ENCODE measurements around the gene CLIC5. TPM values are rescaled to one million over a fixed set of nuclear protein-coding genes. Genes with fewer than 3 reads are reported as not detected.

Gene CLIC5
- polyA plus RNA-seq, 2 donors = 0.25 to 0.37 TPM

- Histone ChIP-seq H3K9me3 (ENCODE audit: control insufficient read depth in 2 of 2, insufficient read depth in 1 of 2, low read depth in 1 of 2, low read length in 1 of 2) (no peaks in the 10 kb centered on the region), H3K4me1 (ENCODE audit: control insufficient read depth in 2 of 2, insufficient read depth in 2 of 2, low read length in 1 of 2) (no peaks in the 10 kb centered on the region), H3K27ac (ENCODE audit: low read depth in 2 of 2, low read length in 1 of 2) (no peak overlapping the region), H3K27me3 (ENCODE audit: control insufficient read depth in 1 of 2, insufficient read depth in 2 of 2, low read length in 2 of 2) (no peaks in the 10 kb centered on the region), H3K36me3 (ENCODE audit: control insufficient read depth in 2 of 2, insufficient read depth in 2 of 2, low read length in 1 of 2) (no peaks in the 10 kb centered on the region), H3K4me3 (ENCODE audit: low read depth in 1 of 2, low read length in 2 of 2) (no peak overlapping the region)
- WGBS, 2 donors = 83 to 86% methylated on average over 7 of the region's 7 CpGs
Measured at GRCh38 chr6:45872827-45873365, 142.8 kb downstream of the CLIC5 start.

DNA sequence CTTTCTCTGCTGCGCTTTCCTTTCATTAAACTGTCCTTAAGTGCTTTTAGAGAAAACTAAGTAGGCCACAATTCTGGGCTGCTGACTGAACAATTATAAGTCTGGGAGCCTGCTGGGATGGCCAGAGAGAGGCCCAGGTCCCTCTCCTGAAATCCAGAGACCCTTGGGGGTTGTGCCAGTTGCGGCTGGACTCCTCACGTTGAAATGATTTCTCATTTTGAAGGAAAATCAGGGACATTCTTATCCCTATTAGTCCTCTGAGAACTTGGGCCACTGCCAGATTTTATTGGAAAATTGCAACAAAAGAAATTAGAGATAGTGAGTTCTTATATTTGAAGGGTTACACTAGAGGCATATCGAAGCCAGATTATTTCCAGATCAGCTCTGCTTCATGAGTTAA is 145.1 kb downstream of the CLIC5 start:
- H3K27me3 ChIP-seq (ENCODE audit: control insufficient read depth in 1 of 2, insufficient read depth in 2 of 2, low read length in 2 of 2) = no peaks in the 10 kb centered on the region
- no peaks in the 10 kb centered on the region for H3K36me3 ChIP-seq (ENCODE audit: control insufficient read depth in 2 of 2, insufficient read depth in 2 of 2, low read length in 1 of 2)
- H3K4me1 ChIP-seq (ENCODE audit: control insufficient read depth in 2 of 2, insufficient read depth in 2 of 2, low read length in 1 of 2) = no peaks in the 10 kb centered on the region
- no peak overlapping the region for H3K27ac ChIP-seq (ENCODE audit: low read depth in 2 of 2, low read length in 1 of 2)
- H3K4me3 ChIP-seq (ENCODE audit: low read depth in 1 of 2, low read length in 2 of 2) = no peak overlapping the region
- WGBS, 2 donors = 70 to 82% methylated on average over 4 of the region's 4 CpGs
- no peaks in the 10 kb centered on the region for H3K9me3 ChIP-seq (ENCODE audit: control insufficient read depth in 2 of 2, insufficient read depth in 1 of 2, low read depth in 1 of 2, low read length in 1 of 2)

DNA sequence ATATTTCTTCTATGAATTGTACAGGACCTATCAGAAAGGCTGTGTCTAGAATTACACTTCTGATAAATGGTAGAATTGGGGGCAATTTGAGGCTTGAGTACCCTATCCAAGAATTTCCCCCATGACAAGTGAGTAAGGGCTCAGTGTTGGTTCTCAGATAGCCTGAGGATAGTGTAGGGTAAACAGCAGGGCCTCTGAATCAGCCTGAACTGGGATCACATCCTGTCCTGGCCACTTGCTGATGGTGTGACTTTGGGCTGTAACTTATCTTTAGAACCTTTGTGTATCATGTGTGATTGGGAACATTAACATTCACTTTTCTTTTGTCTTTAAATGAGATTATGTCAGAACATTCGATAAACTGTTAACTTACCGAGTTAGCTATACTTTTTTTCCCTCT is 151.0 kb downstream of the CLIC5 start:
- no peaks in the 10 kb centered on the region for H3K9me3 ChIP-seq (ENCODE audit: control insufficient read depth in 2 of 2, insufficient read depth in 1 of 2, low read depth in 1 of 2, low read length in 1 of 2)
- no peaks in the 10 kb centered on the region for H3K27me3 ChIP-seq (ENCODE audit: control insufficient read depth in 1 of 2, insufficient read depth in 2 of 2, low read length in 2 of 2)
- H3K36me3 ChIP-seq (ENCODE audit: control insufficient read depth in 2 of 2, insufficient read depth in 2 of 2, low read length in 1 of 2) = no peaks in the 10 kb centered on the region
- no peak overlapping the region for H3K4me3 ChIP-seq (ENCODE audit: low read depth in 1 of 2, low read length in 2 of 2)
- no peak overlapping the region for H3K27ac ChIP-seq (ENCODE audit: low read depth in 2 of 2, low read length in 1 of 2)
- H3K4me1 ChIP-seq (ENCODE audit: control insufficient read depth in 2 of 2, insufficient read depth in 2 of 2, low read length in 1 of 2) = no peaks in the 10 kb centered on the region
- WGBS, 2 donors = 83 to 95% methylated on average over 2 of the region's 2 CpGs

DNA sequence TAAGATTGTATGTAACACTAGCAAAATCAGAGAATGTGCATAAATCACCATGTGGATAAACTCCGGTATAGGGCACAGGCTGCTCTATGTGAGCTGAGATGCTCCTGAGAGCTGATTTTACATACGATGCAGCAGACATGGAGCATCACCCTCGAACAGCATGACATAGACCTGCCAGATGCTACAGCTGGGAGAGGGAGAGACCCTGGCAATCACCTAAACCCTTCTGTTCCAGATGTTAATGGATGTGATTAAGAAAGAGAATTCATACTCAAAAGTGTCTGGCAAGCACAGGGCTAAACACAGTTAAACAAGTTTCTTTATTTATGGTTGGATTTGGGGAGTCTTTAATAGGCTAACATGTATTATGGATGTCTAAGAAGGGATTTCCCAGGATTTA is 157.0 kb downstream of the CLIC5 start:
- WGBS, 2 donors = 53 to 58% methylated on average over 3 of the region's 3 CpGs
- Histone ChIP-seq H3K4me1 (ENCODE audit: control insufficient read depth in 2 of 2, insufficient read depth in 2 of 2, low read length in 1 of 2) (no peaks in the 10 kb centered on the region), H3K27ac (ENCODE audit: low read depth in 2 of 2, low read length in 1 of 2) (no peak overlapping the region), H3K9me3 (ENCODE audit: control insufficient read depth in 2 of 2, insufficient read depth in 1 of 2, low read depth in 1 of 2, low read length in 1 of 2) (no peaks in the 10 kb centered on the region), H3K27me3 (ENCODE audit: control insufficient read depth in 1 of 2, insufficient read depth in 2 of 2, low read length in 2 of 2) (no peaks in the 10 kb centered on the region), H3K36me3 (ENCODE audit: control insufficient read depth in 2 of 2, insufficient read depth in 2 of 2, low read length in 1 of 2) (no peaks in the 10 kb centered on the region), H3K4me3 (ENCODE audit: low read depth in 1 of 2, low read length in 2 of 2) (no peak overlapping the region)

- H3K27me3 ChIP-seq (ENCODE audit: control insufficient read depth in 1 of 2, insufficient read depth in 2 of 2, low read length in 2 of 2) = no peaks in the 10 kb centered on the region
- no peaks in the 10 kb centered on the region for H3K9me3 ChIP-seq (ENCODE audit: control insufficient read depth in 2 of 2, insufficient read depth in 1 of 2, low read depth in 1 of 2, low read length in 1 of 2)
- H3K4me1 ChIP-seq (ENCODE audit: control insufficient read depth in 2 of 2, insufficient read depth in 2 of 2, low read length in 1 of 2) = no peaks in the 10 kb centered on the region
- WGBS, 2 donors = 87 to 93% methylated on average over 2 of the region's 2 CpGs
- H3K27ac ChIP-seq (ENCODE audit: low read depth in 2 of 2, low read length in 1 of 2) = no peak overlapping the region
- H3K36me3 ChIP-seq (ENCODE audit: control insufficient read depth in 2 of 2, insufficient read depth in 2 of 2, low read length in 1 of 2) = no peaks in the 10 kb centered on the region
- H3K4me3 ChIP-seq (ENCODE audit: low read depth in 1 of 2, low read length in 2 of 2) = no peak overlapping the region
Measured at GRCh38 chr6:45857827-45858226, 157.8 kb downstream of the CLIC5 start.

DNA sequence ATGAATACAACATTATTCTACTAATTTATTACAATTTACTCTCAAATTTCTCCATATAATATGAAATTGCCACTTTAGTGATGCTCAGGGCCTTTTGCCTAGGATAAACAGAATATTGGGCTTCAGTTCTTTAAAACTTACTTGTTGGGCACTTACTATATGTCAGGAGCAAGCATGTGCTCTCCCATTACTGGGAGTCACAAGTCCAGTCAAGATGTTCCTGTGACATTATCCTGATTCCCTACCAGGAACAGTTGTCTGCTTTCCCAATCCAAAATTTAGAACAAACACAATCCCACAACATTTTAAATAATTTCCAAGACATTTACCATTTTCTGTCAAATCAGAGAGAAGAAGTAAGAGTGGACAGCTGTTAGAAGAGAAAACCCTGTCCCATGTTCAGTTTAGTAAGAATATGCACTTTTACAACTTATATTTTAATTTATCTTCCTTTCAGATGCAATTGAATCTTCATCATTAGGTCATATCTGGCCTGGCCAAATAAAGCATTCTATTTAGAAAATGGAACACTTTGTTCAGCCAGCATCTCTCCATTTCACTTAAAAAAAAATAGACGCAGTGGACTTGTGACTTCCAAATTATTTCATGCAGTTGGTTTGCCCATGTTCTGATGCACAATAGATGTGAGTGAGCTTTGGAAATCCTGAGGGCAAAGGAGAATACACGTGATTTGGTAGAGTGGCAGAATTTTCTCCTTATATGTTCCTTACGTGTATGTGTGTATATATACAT is 159.8 kb downstream of the CLIC5 start:
- WGBS, 2 donors = 83 to 84% methylated on average over 3 of the region's 3 CpGs
- no peaks in the 10 kb centered on the region for H3K27me3 ChIP-seq (ENCODE audit: control insufficient read depth in 1 of 2, insufficient read depth in 2 of 2, low read length in 2 of 2)
- H3K36me3 ChIP-seq (ENCODE audit: control insufficient read depth in 2 of 2, insufficient read depth in 2 of 2, low read length in 1 of 2) = no peaks in the 10 kb centered on the region
- no peaks in the 10 kb centered on the region for H3K9me3 ChIP-seq (ENCODE audit: control insufficient read depth in 2 of 2, insufficient read depth in 1 of 2, low read depth in 1 of 2, low read length in 1 of 2)
- H3K4me1 ChIP-seq (ENCODE audit: control insufficient read depth in 2 of 2, insufficient read depth in 2 of 2, low read length in 1 of 2) = peaks cover 0 to 2% of the 10 kb centered on the region in 2 donors
- no peak overlapping the region for H3K27ac ChIP-seq (ENCODE audit: low read depth in 2 of 2, low read length in 1 of 2)
- no peak overlapping the region for H3K4me3 ChIP-seq (ENCODE audit: low read depth in 1 of 2, low read length in 2 of 2)

- 56 to 59% methylated on average over 10 of the region's 10 CpGs for WGBS, 2 donors
- no peaks in the 10 kb centered on the region for H3K27me3 ChIP-seq (ENCODE audit: control insufficient read depth in 1 of 2, insufficient read depth in 2 of 2, low read length in 2 of 2)
- H3K27ac ChIP-seq (ENCODE audit: low read depth in 2 of 2, low read length in 1 of 2) = no peak overlapping the region
- peaks cover 0 to 2% of the 10 kb centered on the region in 2 donors for H3K4me1 ChIP-seq (ENCODE audit: control insufficient read depth in 2 of 2, insufficient read depth in 2 of 2, low read length in 1 of 2)
- H3K36me3 ChIP-seq (ENCODE audit: control insufficient read depth in 2 of 2, insufficient read depth in 2 of 2, low read length in 1 of 2) = no peaks in the 10 kb centered on the region
- H3K9me3 ChIP-seq (ENCODE audit: control insufficient read depth in 2 of 2, insufficient read depth in 1 of 2, low read depth in 1 of 2, low read length in 1 of 2) = no peaks in the 10 kb centered on the region
- no peak overlapping the region for H3K4me3 ChIP-seq (ENCODE audit: low read depth in 1 of 2, low read length in 2 of 2)
Measured at GRCh38 chr6:45854149-45854742, 161.4 kb downstream of the CLIC5 start.

GRCh38 chr6:45851034-45851400 is 164.6 kb downstream of the CLIC5 start:
- Histone ChIP-seq H3K4me3 (ENCODE audit: low read depth in 1 of 2, low read length in 2 of 2) (no peak overlapping the region), H3K4me1 (ENCODE audit: control insufficient read depth in 2 of 2, insufficient read depth in 2 of 2, low read length in 1 of 2) (peaks cover 0 to 2% of the 10 kb centered on the region in 2 donors), H3K9me3 (ENCODE audit: control insufficient read depth in 2 of 2, insufficient read depth in 1 of 2, low read depth in 1 of 2, low read length in 1 of 2) (no peaks in the 10 kb centered on the region), H3K27me3 (ENCODE audit: control insufficient read depth in 1 of 2, insufficient read depth in 2 of 2, low read length in 2 of 2) (no peaks in the 10 kb centered on the region), H3K36me3 (ENCODE audit: control insufficient read depth in 2 of 2, insufficient read depth in 2 of 2, low read length in 1 of 2) (no peaks in the 10 kb centered on the region), H3K27ac (ENCODE audit: low read depth in 2 of 2, low read length in 1 of 2) (no peak overlapping the region)
- 77 to 85% methylated on average over 1 of the region's 1 CpG for WGBS, 2 donors

- no peaks in the 10 kb centered on the region for H3K27me3 ChIP-seq (ENCODE audit: control insufficient read depth in 1 of 2, insufficient read depth in 2 of 2, low read length in 2 of 2)
- no peaks in the 10 kb centered on the region for H3K36me3 ChIP-seq (ENCODE audit: control insufficient read depth in 2 of 2, insufficient read depth in 2 of 2, low read length in 1 of 2)
- no peak overlapping the region for H3K27ac ChIP-seq (ENCODE audit: low read depth in 2 of 2, low read length in 1 of 2)
- WGBS, 2 donors = 53 to 77% methylated on average over 8 of the region's 8 CpGs
- H3K4me3 ChIP-seq (ENCODE audit: low read depth in 1 of 2, low read length in 2 of 2) = no peak overlapping the region
- no peaks in the 10 kb centered on the region for H3K9me3 ChIP-seq (ENCODE audit: control insufficient read depth in 2 of 2, insufficient read depth in 1 of 2, low read depth in 1 of 2, low read length in 1 of 2)
- H3K4me1 ChIP-seq (ENCODE audit: control insufficient read depth in 2 of 2, insufficient read depth in 2 of 2, low read length in 1 of 2) = peaks cover 0 to 2% of the 10 kb centered on the region in 2 donors
Measured at GRCh38 chr6:45850378-45851033, 165.2 kb downstream of the CLIC5 start.
